GM12801 (cell line): Measurements from ENCODE around the gene SLC9A8.

Experiments
- CTCF ChIP-seq: IDR thresholded peaks from one replicate; pipeline ENCODE4 v1.5.1; 2011; ENCODE audit warnings: control low read depth; ENCODE audit not compliant: insufficient read length; ENCODE audit errors: extremely low read depth

The SLC9A8 gene

GRCh38 chr20:49792611-49793010 is 20.0 kb upstream of the SLC9A8 start:
- TF ChIP-seq CTCF, result no peak

GRCh38 chr20:49794336-49795134 is 18.1 kb upstream of the SLC9A8 start:
- TF ChIP-seq CTCF, result no peak

DNA sequence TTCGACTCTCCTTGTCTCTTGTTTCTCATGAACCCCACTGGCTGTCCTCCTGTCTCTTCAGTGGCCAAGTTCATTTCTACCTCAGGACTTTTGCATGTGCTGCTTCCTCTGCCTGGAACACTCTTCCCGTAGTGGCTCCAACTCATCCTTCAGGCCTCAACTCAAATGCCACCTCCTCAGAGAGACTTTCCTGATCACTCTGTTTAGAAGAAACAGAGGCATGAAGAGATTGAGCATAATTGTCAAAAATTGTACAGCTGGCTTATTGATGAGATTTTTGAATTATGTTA is 17.5 kb upstream of the SLC9A8 start:
- TF ChIP-seq CTCF, result no peak

- no peak for TF ChIP-seq CTCF
Measured at GRCh38 chr20:49796600-49797343, 15.9 kb upstream of the SLC9A8 start.

GRCh38 chr20:49797344-49797615 is 15.3 kb upstream of the SLC9A8 start:
- no peak for TF ChIP-seq CTCF

GRCh38 chr20:49798718-49799117 is 13.9 kb upstream of the SLC9A8 start:
- no peak for TF ChIP-seq CTCF

DNA sequence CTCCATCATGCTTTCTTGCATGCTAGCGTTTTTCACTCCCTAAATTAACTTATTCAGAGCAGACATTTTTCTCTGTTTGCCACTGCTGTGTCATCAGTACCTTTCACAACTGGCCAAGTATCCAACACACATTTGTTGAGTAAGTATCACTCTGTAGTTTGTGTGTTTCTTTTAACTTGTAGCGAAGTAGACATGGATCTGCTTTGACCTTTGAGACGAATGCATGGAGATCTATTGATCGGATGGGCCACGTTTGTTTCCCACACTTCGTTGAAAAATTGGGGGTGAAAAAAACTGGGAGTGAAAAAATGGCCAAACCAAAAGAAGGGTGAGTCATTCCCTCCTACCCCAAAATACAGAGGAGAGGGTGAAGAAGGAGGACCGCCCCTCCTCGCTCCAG is 12.9 kb upstream of the SLC9A8 start:
- no peak for TF ChIP-seq CTCF
